ENCODE measurements around the gene TRIM24. TPM values are rescaled to one million over a fixed set of nuclear protein-coding genes. Genes with fewer than 3 reads are reported as not detected.

TRIM24 gene
- total and polyA plus RNA-seq, 2 of the 13 experiments (the other 11 are each of a cell fraction or from before 2014, with no cell fraction given), result 100 to 106 TPM

DNA sequence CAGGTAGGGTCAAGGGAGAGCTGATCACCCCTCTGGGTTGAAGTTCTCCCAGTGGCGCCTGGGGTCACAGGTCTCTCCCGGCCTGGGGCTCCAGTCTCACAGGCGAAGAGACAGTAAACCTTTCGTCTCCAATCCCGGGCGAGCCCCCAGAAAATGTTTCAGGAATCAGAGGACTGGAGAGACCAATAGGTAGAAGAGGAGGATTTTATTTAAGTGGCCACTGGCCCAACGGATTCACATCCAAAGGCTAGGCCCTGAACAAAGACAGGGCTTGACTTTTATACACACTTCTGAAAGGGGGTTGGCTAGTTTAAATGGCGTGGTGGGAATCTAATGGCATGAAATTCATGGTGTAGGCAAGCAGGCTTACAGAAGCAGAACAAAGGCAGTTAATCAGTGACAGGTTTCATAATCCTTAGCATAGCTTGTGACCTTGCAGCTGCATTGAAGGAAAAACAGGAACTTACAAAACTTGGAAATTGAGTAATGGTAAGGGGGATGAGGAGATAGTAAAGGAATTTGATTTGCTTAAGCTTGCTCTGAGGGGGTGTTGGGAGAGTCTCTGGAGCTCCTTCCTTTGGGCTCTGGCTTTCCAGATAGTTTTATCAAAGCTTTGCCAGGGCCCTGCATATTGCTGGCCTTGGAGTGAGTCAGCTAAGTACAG lies 105.5 kb downstream of the TRIM24 start (continued):
- TF ChIP-seq, protein P1, sequence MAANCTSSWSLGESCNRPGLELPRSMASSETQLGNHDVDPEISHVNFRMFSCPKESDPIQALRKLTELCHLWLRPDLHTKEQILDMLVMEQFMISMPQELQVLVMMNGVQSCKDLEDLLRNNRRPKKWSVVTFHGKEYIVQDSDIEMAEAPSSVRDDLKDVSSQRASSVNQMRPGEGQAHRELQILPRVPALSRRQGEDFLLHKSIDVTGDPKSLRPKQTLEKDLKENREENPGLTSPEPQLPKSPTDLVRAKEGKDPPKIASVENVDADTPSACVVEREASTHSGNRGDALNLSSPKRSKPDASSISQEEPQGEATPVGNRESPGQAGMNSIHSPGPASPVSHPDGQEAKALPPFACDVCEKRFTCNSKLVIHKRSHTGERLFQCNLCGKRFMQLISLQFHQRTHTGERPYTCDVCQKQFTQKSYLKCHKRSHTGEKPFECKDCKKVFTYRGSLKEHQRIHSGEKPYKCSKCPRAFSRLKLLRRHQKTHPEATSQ (CRISPR knock-in tag; IDR thresholded peaks at IDR 0.05; ENCODE audit: borderline replicate concordance), result peak; percentile 40; the same call in 1 of the 2 replicates
- TF ChIP-seq HOXA5 (CRISPR knock-in tag; IDR thresholded peaks at IDR 0.05) (no peak; the same call in 1 of the 2 replicates), ZFP82 (CRISPR knock-in tag; IDR thresholded peaks at IDR 0.05; ENCODE audit: borderline replicate concordance) (0 out of 2 replicates have a peak, but pooled peaks have one; percentile 27), BORCS8-MEF2B (CRISPR knock-in tag; IDR thresholded peaks at IDR 0.05) (no peak), SALL1 (CRISPR knock-in tag; IDR thresholded peaks at IDR 0.05) (peak; percentile 73; the same call in 1 of the 2 replicates), ZNF709 (CRISPR knock-in tag; IDR thresholded peaks at IDR 0.05) (no peak), ZNF781 (CRISPR knock-in tag; IDR thresholded peaks at IDR 0.05; ENCODE audit: borderline replicate concordance, not compliant biosample characterization) (no peak), ZNF251 (CRISPR knock-in tag; IDR thresholded peaks at IDR 0.05) (no peak), ARNT (IDR thresholded peaks at IDR 0.05) (no peak), ZNF737 (CRISPR knock-in tag; IDR thresholded peaks at IDR 0.05; ENCODE audit: borderline replicate concordance) (no peak; the same call in 1 of the 2 replicates), ZFP36L2 (CRISPR knock-in tag; IDR thresholded peaks at IDR 0.05) (no peak), MEF2D (CRISPR knock-in tag; IDR thresholded peaks at IDR 0.05) (no peak), CBX2 (IDR thresholded peaks at IDR 0.05; ENCODE audit: low read depth, low read length) (no peak), CBX2 (CRISPR knock-in tag; IDR thresholded peaks at IDR 0.05; ENCODE audit: low read depth) (no peak), ZNF143 (CRISPR knock-in tag; IDR thresholded peaks at IDR 0.05) (no peak), GZF1 (CRISPR knock-in tag; IDR thresholded peaks at IDR 0.05) (no peak), ZNF614 (CRISPR knock-in tag; IDR thresholded peaks at IDR 0.05; ENCODE audit: borderline replicate concordance) (peak; percentile 97), RFXAP (CRISPR knock-in tag; IDR thresholded peaks at IDR 0.05; ENCODE audit: borderline replicate concordance) (no peak)
- TF ChIP-seq, protein P2, sequence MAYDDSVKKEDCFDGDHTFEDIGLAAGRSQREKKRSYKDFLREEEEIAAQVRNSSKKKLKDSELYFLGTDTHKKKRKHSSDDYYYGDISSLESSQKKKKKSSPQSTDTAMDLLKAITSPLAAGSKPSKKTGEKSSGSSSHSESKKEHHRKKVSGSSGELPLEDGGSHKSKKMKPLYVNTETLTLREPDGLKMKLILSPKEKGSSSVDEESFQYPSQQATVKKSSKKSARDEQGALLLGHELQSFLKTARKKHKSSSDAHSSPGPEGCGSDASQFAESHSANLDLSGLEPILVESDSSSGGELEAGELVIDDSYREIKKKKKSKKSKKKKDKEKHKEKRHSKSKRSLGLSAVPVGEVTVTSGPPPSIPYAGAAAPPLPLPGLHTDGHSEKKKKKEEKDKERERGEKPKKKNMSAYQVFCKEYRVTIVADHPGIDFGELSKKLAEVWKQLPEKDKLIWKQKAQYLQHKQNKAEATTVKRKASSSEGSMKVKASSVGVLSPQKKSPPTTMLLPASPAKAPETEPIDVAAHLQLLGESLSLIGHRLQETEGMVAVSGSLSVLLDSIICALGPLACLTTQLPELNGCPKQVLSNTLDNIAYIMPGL (CRISPR knock-in tag; IDR thresholded peaks at IDR 0.05; ENCODE audit: borderline replicate concordance in 1 of 2, low read depth in 1 of 2), result peak; percentile 32 to 37; a peak in 2 of 4 replicates
- TF ChIP-seq, protein P3, sequence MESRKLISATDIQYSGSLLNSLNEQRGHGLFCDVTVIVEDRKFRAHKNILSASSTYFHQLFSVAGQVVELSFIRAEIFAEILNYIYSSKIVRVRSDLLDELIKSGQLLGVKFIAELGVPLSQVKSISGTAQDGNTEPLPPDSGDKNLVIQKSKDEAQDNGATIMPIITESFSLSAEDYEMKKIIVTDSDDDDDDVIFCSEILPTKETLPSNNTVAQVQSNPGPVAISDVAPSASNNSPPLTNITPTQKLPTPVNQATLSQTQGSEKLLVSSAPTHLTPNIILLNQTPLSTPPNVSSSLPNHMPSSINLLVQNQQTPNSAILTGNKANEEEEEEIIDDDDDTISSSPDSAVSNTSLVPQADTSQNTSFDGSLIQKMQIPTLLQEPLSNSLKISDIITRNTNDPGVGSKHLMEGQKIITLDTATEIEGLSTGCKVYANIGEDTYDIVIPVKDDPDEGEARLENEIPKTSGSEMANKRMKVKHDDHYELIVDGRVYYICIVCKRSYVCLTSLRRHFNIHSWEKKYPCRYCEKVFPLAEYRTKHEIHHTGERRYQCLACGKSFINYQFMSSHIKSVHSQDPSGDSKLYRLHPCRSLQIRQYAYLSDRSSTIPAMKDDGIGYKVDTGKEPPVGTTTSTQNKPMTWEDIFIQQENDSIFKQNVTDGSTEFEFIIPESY (CRISPR knock-in tag; IDR thresholded peaks at IDR 0.05), result 0 out of 2 replicates have a peak, but pooled peaks have one; percentile 25
- TF ChIP-seq, protein P4, sequence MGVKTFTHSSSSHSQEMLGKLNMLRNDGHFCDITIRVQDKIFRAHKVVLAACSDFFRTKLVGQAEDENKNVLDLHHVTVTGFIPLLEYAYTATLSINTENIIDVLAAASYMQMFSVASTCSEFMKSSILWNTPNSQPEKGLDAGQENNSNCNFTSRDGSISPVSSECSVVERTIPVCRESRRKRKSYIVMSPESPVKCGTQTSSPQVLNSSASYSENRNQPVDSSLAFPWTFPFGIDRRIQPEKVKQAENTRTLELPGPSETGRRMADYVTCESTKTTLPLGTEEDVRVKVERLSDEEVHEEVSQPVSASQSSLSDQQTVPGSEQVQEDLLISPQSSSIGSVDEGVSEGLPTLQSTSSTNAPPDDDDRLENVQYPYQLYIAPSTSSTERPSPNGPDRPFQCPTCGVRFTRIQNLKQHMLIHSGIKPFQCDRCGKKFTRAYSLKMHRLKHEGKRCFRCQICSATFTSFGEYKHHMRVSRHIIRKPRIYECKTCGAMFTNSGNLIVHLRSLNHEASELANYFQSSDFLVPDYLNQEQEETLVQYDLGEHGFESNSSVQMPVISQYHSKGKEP (CRISPR knock-in tag; IDR thresholded peaks at IDR 0.05), result no peak
